ENCODE results near the gene DACT2. TPM values are rescaled to one million over a fixed set of nuclear protein-coding genes. Genes with fewer than 3 reads are reported as not detected.

The DACT2 gene
- total RNA-seq, 6 experiments from 2014 or later: 0.29 to 0.99 (median 0.86) TPM; not detected in 1

GRCh38 chr6:168305863-168306262 lies 13.7 kb downstream of the DACT2 start:
- H3K36me3 ChIP-seq: no peaks in the 10 kb centered on the region
- intact Hi-C loops (cut with DNase I): no loop called here
- TF ChIP-seq POLR2A (IDR thresholded peaks at IDR 0.05): no peak
- no peak for TF ChIP-seq CTCF (IDR thresholded peaks at IDR 0.05)
- H3K9me3 ChIP-seq: no peaks in the 10 kb centered on the region
- DNase-seq: no peak
- no peak overlapping the region for H3K27ac ChIP-seq
- no peak overlapping the region for H3K4me3 ChIP-seq
- H3K4me1 ChIP-seq: peaks cover 0 to 15% (median 7%) of the 10 kb centered on the region in 4 donors
- WGBS (ENCODE audit: insufficient coverage, low coverage, low lambda C conversion rate, missing lambda C conversion rate): 86% methylated on average over 9 of the region's 9 CpGs
- H3K27me3 ChIP-seq: no peaks in the 10 kb centered on the region
- no peak for ATAC-seq

- Histone ChIP-seq H3K4me3 (no peak overlapping the region), H3K27ac (no peak overlapping the region), H3K36me3 (no peaks in the 10 kb centered on the region), H3K9me3 (no peaks in the 10 kb centered on the region), H3K27me3 (no peaks in the 10 kb centered on the region), H3K4me1 (peaks cover 0 to 15% (median 7%) of the 10 kb centered on the region in 4 donors)
- ATAC-seq (no peak), DNase-seq (peak in 1 of 3 donors; percentile 28)
- WGBS (ENCODE audit: insufficient coverage, low coverage, low lambda C conversion rate, missing lambda C conversion rate): 59% methylated on average over 5 of the region's 20 CpGs
- intact Hi-C loops (cut with DNase I): no loop called here
- no peak for TF ChIP-seq POLR2A (IDR thresholded peaks at IDR 0.05)
- TF ChIP-seq CTCF (IDR thresholded peaks at IDR 0.05): no peak
Measured at GRCh38 chr6:168305096-168305749, 14.4 kb downstream of the DACT2 start.

- H3K4me1 ChIP-seq: peaks cover 0 to 15% (median 7%) of the 10 kb centered on the region in 4 donors
- DNase-seq: peak in 1 of 3 donors; percentile 29
- ATAC-seq: no peak
- no CpG with 5 or more reads among the region's 7 CpGs for WGBS (ENCODE audit: insufficient coverage, low coverage, low lambda C conversion rate, missing lambda C conversion rate)
- no peaks in the 10 kb centered on the region for H3K27me3 ChIP-seq
- no peak overlapping the region for H3K27ac ChIP-seq
- no peaks in the 10 kb centered on the region for H3K36me3 ChIP-seq
- no peaks in the 10 kb centered on the region for H3K9me3 ChIP-seq
- no peak overlapping the region for H3K4me3 ChIP-seq
- TF ChIP-seq POLR2A (IDR thresholded peaks at IDR 0.05): no peak
- no peak for TF ChIP-seq CTCF (IDR thresholded peaks at IDR 0.05)
- intact Hi-C loops (cut with DNase I): no loop called here
Measured at GRCh38 chr6:168304752-168305015, 14.9 kb downstream of the DACT2 start.

- H3K27me3 ChIP-seq: no peaks in the 10 kb centered on the region
- no peaks in the 10 kb centered on the region for H3K9me3 ChIP-seq
- H3K36me3 ChIP-seq: no peaks in the 10 kb centered on the region
- no peak for ATAC-seq
- TF ChIP-seq CTCF (IDR thresholded peaks at IDR 0.05): no peak
- TF ChIP-seq POLR2A (IDR thresholded peaks at IDR 0.05): no peak
- peaks cover 0 to 15% (median 7%) of the 10 kb centered on the region in 4 donors for H3K4me1 ChIP-seq
- peak in 1 of 3 donors; percentile 24 for DNase-seq
- no peak overlapping the region for H3K27ac ChIP-seq
- WGBS (ENCODE audit: insufficient coverage, low coverage, low lambda C conversion rate, missing lambda C conversion rate): 80% methylated on average over 12 of the region's 16 CpGs
- no peak overlapping the region for H3K4me3 ChIP-seq
- intact Hi-C loops (cut with DNase I): no loop called here
Measured at GRCh38 chr6:168303982-168304751, 15.4 kb downstream of the DACT2 start.

Measured in right lobe of liver (tissue), 6 donors.